ENCODE results near the gene TMEM213.

DNA sequence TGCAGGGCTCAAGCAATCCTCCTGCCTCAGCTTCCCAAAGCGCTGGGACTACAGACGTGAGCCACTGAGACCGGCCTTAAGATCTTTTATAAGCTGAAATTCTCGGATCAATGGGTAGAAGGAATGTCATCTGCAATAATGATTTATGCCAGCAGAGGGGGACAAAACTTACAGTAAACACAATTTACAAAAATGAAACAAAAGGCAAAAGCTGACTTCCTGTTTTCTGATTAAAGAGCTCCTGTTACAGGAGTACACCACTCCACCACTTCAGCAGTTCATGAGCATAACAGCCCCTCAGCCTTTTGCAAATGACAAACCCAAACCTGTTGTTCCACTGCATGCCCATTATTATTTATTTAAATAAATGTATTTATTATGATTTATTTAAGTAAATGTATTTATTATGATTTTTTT is 88.7 kb downstream of the TMEM213 start:
- TF ChIP-seq, protein P1, sequence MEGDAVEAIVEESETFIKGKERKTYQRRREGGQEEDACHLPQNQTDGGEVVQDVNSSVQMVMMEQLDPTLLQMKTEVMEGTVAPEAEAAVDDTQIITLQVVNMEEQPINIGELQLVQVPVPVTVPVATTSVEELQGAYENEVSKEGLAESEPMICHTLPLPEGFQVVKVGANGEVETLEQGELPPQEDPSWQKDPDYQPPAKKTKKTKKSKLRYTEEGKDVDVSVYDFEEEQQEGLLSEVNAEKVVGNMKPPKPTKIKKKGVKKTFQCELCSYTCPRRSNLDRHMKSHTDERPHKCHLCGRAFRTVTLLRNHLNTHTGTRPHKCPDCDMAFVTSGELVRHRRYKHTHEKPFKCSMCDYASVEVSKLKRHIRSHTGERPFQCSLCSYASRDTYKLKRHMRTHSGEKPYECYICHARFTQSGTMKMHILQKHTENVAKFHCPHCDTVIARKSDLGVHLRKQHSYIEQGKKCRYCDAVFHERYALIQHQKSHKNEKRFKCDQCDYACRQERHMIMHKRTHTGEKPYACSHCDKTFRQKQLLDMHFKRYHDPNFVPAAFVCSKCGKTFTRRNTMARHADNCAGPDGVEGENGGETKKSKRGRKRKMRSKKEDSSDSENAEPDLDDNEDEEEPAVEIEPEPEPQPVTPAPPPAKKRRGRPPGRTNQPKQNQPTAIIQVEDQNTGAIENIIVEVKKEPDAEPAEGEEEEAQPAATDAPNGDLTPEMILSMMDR (IDR thresholded peaks at IDR 0.05) = peak; percentile 40 to 62 (median 50)
- no peak for TF ChIP-seq POLR2A (IDR thresholded peaks at IDR 0.05)
- no peak for TF ChIP-seq EP300 (IDR thresholded peaks at IDR 0.05)
- no peak for TF ChIP-seq POLR2AphosphoS5 (IDR thresholded peaks at IDR 0.05)

All from gastroesophageal sphincter (tissue), 3 donors.